A549 treated with AZD2906 at 1 μM for 4 hours (cell line): ENCODE results near the gene ZNF470. TPM values are rescaled to one million over a fixed set of nuclear protein-coding genes. Genes with fewer than 3 reads are reported as not detected.

Experiments used
- total RNA-seq: library from RNA; stranded (reverse); fragments of 200-300 nt; extraction: Qiagen RNA extraction; gene quantifications from 5 replicates; pipeline ENCODE4 v1.2.3, GENCODE V29; 2022

ZNF470 gene
- 1.3 to 1.7 TPM (median 1.5 TPM) in 5 replicates for total RNA-seq

DNA sequence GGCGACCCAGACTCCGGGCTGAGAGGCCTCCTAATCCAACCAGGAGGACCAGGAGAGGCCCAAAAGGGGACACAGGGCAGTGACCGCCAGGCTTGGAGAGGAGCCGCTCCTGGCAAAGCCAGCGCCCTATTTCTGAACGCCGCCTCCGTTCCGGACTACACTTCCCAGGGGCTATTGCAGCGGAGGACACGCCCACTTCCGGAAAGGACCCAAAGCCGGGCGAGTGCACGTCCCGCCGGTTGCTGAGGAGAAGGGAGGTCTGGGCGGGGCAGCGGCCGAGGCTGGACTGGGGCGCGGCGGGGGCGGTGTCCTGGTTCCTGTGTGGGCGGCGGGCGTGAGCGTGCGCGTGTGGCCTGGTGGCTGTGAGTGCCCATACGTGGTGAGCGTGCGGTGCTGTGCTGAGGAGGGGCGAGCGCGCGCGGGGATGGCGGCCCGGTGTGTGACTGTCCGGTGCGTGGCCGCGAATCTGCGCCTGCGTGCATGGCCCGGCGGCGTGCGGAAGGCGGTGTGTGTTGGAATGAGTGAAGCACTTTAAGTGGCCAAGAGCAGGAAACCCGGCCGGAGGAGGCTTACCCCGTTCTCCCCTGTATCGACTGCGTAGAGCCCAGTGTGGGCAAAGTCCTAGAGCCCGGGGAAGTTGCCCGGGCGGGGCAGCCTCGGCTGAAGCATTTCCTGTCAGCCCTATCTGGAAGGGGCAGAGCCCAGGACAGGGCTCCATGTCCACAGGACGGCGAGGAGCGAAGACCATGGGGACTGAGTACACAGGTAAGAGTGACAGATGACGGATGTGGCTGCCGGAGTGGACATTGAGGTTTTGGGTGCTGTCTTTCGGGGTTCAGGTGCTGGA, at the start of gene ZNF470:
ZNF470 (plus strand) TSS at position 195 of the 847 bp plus-strand sequence. CDS start 2,844 bp downstream, outside the sequence.

DNA sequence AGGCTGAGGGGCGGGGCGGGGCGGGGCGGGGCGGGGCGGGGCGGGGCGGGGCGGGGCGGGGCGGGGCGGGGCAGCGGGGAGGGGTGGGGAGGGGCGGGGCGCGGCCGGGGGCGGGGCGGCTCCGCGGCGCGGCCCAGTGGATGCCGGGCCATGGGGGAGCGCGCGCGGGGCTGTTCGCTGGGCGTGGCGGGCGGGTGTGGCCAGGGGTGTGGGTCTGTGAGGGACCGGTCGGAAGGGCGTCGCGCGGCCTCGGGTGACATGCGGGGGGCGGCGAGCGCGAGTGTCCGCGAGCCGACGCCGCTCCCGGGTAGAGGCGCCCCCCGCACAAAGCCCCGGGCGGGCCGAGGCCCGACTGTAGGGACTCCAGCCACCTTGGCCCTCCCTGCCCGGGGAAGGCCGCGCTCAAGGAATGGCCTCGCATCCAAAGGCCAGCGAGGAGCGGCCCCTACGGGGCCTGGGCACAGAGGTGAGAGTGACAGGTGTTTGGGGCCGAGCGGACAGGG, 28.5 kb upstream of the ZNF470 start, which contains the start of gene ZFP28:
ZFP28 (plus strand) TSS at position 188 of the 503 bp plus-strand sequence; CDS start at position 259, 71 bp downstream.

GRCh38 chr19:56594783-56595547, 27.7 kb downstream of the ZNF470 start, which contains the start of gene ZNF71:
TSS of gene ZNF71 (plus strand) at chr19:56595302. CDS start at chr19:56601559, 6,257 bp downstream.

Other genes with a start within 250 kb of the ZNF470 start
- 0.91 to 1.1 TPM (median 1.0 TPM) in 5 replicates for gene ZNF582, start 173.9 kb upstream of the ZNF470 start, total RNA-seq
- gene ZNF583, start 163.1 kb upstream of the ZNF470 start, total RNA-seq: 1.7 to 2.4 TPM (median 2.2 TPM) in 5 replicates
- gene ZNF667, start 90.1 kb upstream of the ZNF470 start, total RNA-seq: not detected in 5 replicates
- gene ZNF471, start 59.6 kb upstream of the ZNF470 start, total RNA-seq: 0.02 to 0.07 TPM (median 0.05 TPM) in 5 replicates
- gene ZFP28, start 28.5 kb upstream of the ZNF470 start, total RNA-seq: 2.7 to 4.4 TPM (median 3.8 TPM) in 5 replicates
- 10.0 to 12.4 TPM (median 11.7 TPM) in 5 replicates for gene ZNF71, start 27.8 kb downstream of the ZNF470 start, total RNA-seq
- gene SMIM17, start 75.7 kb downstream of the ZNF470 start, total RNA-seq: 0.08 to 0.11 TPM in 2 of 5 replicates, not detected in the others
- not detected in 5 replicates for gene ZNF835, start 104.3 kb downstream of the ZNF470 start, total RNA-seq